Prostate gland (tissue), 2 donors: Measurements from ENCODE around the gene SLX1A.
"Not testable (repeated sequence)": the region's sequence is repeated elsewhere in the genome, so short reads cannot be mapped to it uniquely, and the experiment has no call there.

ENCODE experiments used
- CTCF ChIP-seq, 4 experiments: fragments of 200-600 bp in 2 of 4; fragments of 450-650 bp in 2 of 4; sonication (generic) in 2 of 4; IDR thresholded peaks; 1 replicate in 3 of 4; 2 replicates in 1 of 4; pipeline ENCODE4 v1.5.1; 2016 to 2019; ENCODE audit warnings: antibody characterized with exemption in 4 of 4, mild to moderate bottlenecking in 2 of 4, moderate library complexity in 2 of 4
- POLR2A ChIP-seq: fragments of 450-650 bp; IDR thresholded peaks from one replicate; pipeline ENCODE4 v1.6.1; 2016; ENCODE audit warnings: antibody characterized with exemption, mild to moderate bottlenecking
- POLR2AphosphoS5 ChIP-seq: sonication (generic); formaldehyde crosslinking; IDR thresholded peaks from one replicate; pipeline ENCODE4 v1.6.1; 2017; ENCODE audit warnings: antibody characterized with exemption

- not testable (repeated sequence) for TF ChIP-seq CTCF (IDR thresholded peaks at IDR 0.05); POLR2A; POLR2AphosphoS5
Measured at GRCh38 chr16:30169416-30169815, 24.3 kb upstream of the SLX1A start.
